ENCODE measurements around the gene ZNF215. TPM values are rescaled to one million over a fixed set of nuclear protein-coding genes. Genes with fewer than 3 reads are reported as not detected.

The ZNF215 gene
- total RNA-seq = under 1 TPM; 0.25 to 0.42 TPM
- polyA plus RNA-seq = under 1 TPM; 0.07 to 0.15 TPM

DNA sequence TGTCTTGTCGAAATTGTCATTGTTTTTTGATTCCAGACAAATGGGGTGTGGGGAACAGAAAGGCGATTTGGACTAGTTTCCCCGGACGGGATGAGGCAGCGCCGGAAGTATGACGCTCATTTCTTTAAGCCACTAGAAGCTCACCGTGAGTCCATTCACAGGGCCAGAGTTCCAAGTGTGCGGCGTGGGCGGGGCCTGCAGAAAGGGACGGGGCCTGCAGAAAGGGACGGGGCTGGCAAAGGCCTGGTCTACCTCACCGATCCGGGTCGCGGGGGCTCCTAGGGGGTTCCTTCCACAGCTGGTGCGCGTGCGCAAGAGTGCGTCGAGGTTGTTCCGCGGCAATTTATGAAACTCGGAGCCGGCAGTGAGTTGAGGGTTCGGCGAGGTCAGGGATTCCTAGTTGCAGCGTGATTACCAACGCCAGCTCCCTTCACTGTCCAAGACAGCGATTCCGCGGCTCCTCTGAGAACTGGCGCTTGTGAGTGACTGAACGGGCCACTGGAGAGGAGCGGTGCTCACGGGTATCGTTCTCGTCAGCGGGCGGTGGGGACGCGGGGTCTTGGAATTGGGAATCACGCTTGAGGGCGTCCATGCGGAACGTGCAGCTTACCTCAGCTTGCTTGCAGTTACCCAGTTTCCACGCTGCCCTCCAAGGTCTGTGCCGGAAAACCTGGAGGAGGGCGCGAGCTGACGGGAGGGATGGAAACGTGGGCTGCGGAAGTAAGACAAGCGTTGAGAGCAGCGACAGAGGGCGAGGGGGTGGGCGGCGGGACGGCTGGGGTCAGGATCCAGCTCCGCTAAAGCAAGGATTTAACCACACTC, at the start of gene ZNF215:
Gene ZNF215, plus strand, starts transcription at position 219 of the 822 bp plus-strand sequence. CDS start 5,847 bp downstream, outside the sequence.
- H3K9me3 ChIP-seq (ENCODE audit: control insufficient read depth in 4 of 4, low read length in 3 of 4) = peaks cover 0 to 1% (median 0%) of the 10 kb centered on the region in 4 donors
- TF ChIP-seq GABPA (IDR thresholded peaks at IDR 0.05 in 1 of 2, conservative IDR thresholded peaks at IDR 0.05 in 1 of 2) (no peak), NR2F2 (IDR thresholded peaks at IDR 0.05) (no peak), FOXA2 (IDR thresholded peaks at IDR 0.05) (no peak), EGR1 (IDR thresholded peaks at IDR 0.05; ENCODE audit: low read depth in 2 of 2) (no peak), TAF1 (conservative IDR thresholded peaks at IDR 0.05) (no peak), JUND (IDR thresholded peaks at IDR 0.05) (no peak), SP1 (IDR thresholded peaks at IDR 0.05) (no peak), HNF4A (conservative IDR thresholded peaks at IDR 0.05) (no peak), FOXA1 (IDR thresholded peaks at IDR 0.05) (no peak), RXRA (IDR thresholded peaks at IDR 0.05) (no peak), YY1 (IDR thresholded peaks at IDR 0.05) (no peak)
- TF ChIP-seq, protein P1, sequence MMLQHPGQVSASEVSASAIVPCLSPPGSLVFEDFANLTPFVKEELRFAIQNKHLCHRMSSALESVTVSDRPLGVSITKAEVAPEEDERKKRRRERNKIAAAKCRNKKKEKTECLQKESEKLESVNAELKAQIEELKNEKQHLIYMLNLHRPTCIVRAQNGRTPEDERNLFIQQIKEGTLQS (IDR thresholded peaks at IDR 0.05) = no peak
- TF ChIP-seq, protein P2, sequence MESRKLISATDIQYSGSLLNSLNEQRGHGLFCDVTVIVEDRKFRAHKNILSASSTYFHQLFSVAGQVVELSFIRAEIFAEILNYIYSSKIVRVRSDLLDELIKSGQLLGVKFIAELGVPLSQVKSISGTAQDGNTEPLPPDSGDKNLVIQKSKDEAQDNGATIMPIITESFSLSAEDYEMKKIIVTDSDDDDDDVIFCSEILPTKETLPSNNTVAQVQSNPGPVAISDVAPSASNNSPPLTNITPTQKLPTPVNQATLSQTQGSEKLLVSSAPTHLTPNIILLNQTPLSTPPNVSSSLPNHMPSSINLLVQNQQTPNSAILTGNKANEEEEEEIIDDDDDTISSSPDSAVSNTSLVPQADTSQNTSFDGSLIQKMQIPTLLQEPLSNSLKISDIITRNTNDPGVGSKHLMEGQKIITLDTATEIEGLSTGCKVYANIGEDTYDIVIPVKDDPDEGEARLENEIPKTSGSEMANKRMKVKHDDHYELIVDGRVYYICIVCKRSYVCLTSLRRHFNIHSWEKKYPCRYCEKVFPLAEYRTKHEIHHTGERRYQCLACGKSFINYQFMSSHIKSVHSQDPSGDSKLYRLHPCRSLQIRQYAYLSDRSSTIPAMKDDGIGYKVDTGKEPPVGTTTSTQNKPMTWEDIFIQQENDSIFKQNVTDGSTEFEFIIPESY (IDR thresholded peaks at IDR 0.05) = no peak
- TF ChIP-seq, protein P3, sequence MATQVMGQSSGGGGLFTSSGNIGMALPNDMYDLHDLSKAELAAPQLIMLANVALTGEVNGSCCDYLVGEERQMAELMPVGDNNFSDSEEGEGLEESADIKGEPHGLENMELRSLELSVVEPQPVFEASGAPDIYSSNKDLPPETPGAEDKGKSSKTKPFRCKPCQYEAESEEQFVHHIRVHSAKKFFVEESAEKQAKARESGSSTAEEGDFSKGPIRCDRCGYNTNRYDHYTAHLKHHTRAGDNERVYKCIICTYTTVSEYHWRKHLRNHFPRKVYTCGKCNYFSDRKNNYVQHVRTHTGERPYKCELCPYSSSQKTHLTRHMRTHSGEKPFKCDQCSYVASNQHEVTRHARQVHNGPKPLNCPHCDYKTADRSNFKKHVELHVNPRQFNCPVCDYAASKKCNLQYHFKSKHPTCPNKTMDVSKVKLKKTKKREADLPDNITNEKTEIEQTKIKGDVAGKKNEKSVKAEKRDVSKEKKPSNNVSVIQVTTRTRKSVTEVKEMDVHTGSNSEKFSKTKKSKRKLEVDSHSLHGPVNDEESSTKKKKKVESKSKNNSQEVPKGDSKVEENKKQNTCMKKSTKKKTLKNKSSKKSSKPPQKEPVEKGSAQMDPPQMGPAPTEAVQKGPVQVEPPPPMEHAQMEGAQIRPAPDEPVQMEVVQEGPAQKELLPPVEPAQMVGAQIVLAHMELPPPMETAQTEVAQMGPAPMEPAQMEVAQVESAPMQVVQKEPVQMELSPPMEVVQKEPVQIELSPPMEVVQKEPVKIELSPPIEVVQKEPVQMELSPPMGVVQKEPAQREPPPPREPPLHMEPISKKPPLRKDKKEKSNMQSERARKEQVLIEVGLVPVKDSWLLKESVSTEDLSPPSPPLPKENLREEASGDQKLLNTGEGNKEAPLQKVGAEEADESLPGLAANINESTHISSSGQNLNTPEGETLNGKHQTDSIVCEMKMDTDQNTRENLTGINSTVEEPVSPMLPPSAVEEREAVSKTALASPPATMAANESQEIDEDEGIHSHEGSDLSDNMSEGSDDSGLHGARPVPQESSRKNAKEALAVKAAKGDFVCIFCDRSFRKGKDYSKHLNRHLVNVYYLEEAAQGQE (IDR thresholded peaks at IDR 0.05) = no peak
- TF ChIP-seq, protein P4, sequence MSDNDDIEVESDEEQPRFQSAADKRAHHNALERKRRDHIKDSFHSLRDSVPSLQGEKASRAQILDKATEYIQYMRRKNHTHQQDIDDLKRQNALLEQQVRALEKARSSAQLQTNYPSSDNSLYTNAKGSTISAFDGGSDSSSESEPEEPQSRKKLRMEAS (IDR thresholded peaks at IDR 0.05) = no peak
- H3K36me3 ChIP-seq (ENCODE audit: control insufficient read depth in 4 of 4, insufficient read depth in 3 of 4, low read depth in 1 of 4, low read length in 3 of 4) = no peaks in the 10 kb centered on the region
- peaks cover 0 to 14% (median 2%) of the 10 kb centered on the region in 4 donors for H3K27me3 ChIP-seq (ENCODE audit: control insufficient read depth in 4 of 4, insufficient read depth in 4 of 4, low read length in 3 of 4)
- H3K4me3 ChIP-seq (ENCODE audit: low read depth in 1 of 3, low read length in 3 of 3) = peak within 1 kb of the TSS; percentile 35 to 65 (median 49)
- peak; percentile 47 for DNase-seq (ENCODE audit: low spot score)
- H3K9ac ChIP-seq (ENCODE audit: low read depth in 1 of 2, low read length in 2 of 2) = no peak within 1 kb of the TSS
- no peak within 1 kb of the TSS for H3K27ac ChIP-seq (ENCODE audit: low read depth in 1 of 2, low read length in 2 of 2)
- WGBS = 3% methylated on average over 61 of the region's 61 CpGs
- H3K4me1 ChIP-seq (ENCODE audit: control insufficient read depth in 4 of 4, insufficient read depth in 4 of 4, low read length in 3 of 4) = peaks cover 4 to 9% (median 6%) of the 10 kb centered on the region in 4 donors

DNA sequence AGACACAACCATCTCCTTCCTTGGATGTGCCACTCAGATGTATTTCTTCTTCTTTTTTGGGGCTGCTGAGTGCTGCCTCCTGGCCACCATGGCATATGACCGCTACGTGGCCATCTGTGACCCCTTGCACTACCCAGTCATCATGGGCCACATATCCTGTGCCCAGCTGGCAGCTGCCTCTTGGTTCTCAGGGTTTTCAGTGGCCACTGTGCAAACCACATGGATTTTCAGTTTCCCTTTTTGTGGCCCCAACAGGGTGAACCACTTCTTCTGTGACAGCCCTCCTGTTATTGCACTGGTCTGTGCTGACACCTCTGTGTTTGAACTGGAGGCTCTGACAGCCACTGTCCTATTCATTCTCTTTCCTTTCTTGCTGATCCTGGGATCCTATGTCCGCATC, 49.3 kb upstream of the ZNF215 start:
- Histone ChIP-seq H3K9me3 (ENCODE audit: control insufficient read depth in 4 of 4, low read length in 3 of 4) (peaks cover 0 to 2% (median 0%) of the 10 kb centered on the region in 4 donors), H3K4me1 (ENCODE audit: control insufficient read depth in 4 of 4, insufficient read depth in 4 of 4, low read length in 3 of 4) (no peaks in the 10 kb centered on the region), H3K27me3 (ENCODE audit: control insufficient read depth in 4 of 4, insufficient read depth in 4 of 4, low read length in 3 of 4) (peaks cover 0 to under 1% (median 0%) of the 10 kb centered on the region in 4 donors), H3K4me3 (ENCODE audit: low read depth in 1 of 3, low read length in 3 of 3) (no peak overlapping the region), H3K27ac (ENCODE audit: low read depth in 1 of 2, low read length in 2 of 2) (no peak overlapping the region), H3K9ac (ENCODE audit: low read depth in 1 of 2, low read length in 2 of 2) (no peak overlapping the region), H3K36me3 (ENCODE audit: control insufficient read depth in 4 of 4, insufficient read depth in 3 of 4, low read depth in 1 of 4, low read length in 3 of 4) (no peaks in the 10 kb centered on the region)
- DNase-seq (ENCODE audit: low spot score) = no peak
- TF ChIP-seq EGR1 (IDR thresholded peaks at IDR 0.05; ENCODE audit: low read depth in 2 of 2) = no peak
- TF ChIP-seq, protein P2 (IDR thresholded peaks at IDR 0.05) = no peak
- no peak for TF ChIP-seq HNF4G (IDR thresholded peaks at IDR 0.05)
- TF ChIP-seq RAD21 (IDR thresholded peaks at IDR 0.05) = no peak
- no peak for TF ChIP-seq HNF4A (conservative IDR thresholded peaks at IDR 0.05)
- TF ChIP-seq TAF1 (conservative IDR thresholded peaks at IDR 0.05) = no peak
- TF ChIP-seq YY1 (IDR thresholded peaks at IDR 0.05) = no peak
- WGBS = 86% methylated on average over 3 of the region's 3 CpGs

Data from liver (tissue), 9 donors.